ENCODE data around the gene RSU1. TPM values are rescaled to one million over a fixed set of nuclear protein-coding genes. Genes with fewer than 3 reads are reported as not detected.
"Not testable (repeated sequence)": the region's sequence is repeated elsewhere in the genome, so short reads cannot be mapped to it uniquely, and the experiment has no call there.

Gene RSU1
- total RNA-seq, 1 experiment from 2014 or later, result 134 TPM

DNA sequence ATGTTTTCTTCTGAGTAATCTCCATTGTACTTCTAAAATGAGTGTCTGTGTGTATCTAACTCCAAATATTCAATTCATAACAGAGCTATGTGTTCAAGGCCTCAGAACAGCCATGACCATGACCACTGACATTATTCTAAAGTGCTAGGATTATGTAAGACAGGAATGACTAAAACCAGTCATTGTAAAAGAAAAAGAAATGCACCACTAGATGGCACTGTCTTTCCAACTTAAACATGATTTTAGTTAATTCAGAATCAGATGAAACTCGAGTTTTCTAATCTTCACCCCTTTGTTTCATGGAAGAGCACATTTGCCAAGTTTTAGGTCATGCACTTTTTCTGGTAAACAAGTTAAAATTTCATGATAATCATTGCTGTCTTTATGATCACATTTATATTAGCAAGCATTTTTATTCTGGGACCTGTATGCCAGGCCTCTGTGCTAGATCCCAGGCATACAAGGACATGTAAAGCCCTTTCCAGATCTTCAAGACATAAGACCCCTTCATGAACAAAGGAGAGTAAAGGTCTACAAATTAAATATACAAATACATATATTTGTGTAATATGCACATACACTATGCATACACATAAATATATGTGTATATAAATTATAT lies 26.1 kb upstream of the RSU1 start:
- Histone ChIP-seq H3K9me3 (replicated peaks) (no peaks in the 10 kb centered on the region), H3K36me3 (no peaks in the 10 kb centered on the region), H3K4me3 (no peak overlapping the region), H3K27ac (no peak overlapping the region), H3K4me1 (replicated peaks) (peaks cover 13% of the 10 kb centered on the region), H3K27me3 (replicated peaks) (no peaks in the 10 kb centered on the region)
- peak in 1 of 2 experiments; percentile 69 for DNase-seq (ENCODE audit: low read depth in 1 of 2, low spot score in 2 of 2)

DNA sequence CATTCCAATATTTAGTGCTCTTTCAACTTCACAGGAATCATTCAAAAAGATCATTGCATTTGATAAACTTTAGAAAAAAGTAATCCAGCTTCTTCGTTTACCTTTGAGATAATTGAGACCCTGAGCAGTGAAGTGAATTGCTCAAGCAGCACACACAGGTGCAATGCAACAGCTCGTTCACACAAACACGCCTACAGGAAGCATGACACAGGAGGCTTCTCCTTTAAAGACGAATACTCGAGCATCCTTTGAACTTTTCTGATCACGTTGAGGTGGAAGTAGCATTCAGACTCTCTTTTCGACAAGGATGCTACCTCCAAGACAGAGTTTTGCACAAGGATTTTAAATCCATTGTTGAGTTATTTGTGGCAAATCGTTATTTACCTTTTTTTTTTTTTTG lies 18.0 kb upstream of the RSU1 start:
- H3K27me3 ChIP-seq (replicated peaks), result no peaks in the 10 kb centered on the region
- H3K9me3 ChIP-seq (replicated peaks), result no peaks in the 10 kb centered on the region
- DNase-seq (ENCODE audit: low read depth in 1 of 2, low spot score in 2 of 2), result no peak
- H3K4me1 ChIP-seq (replicated peaks), result peaks cover 11% of the 10 kb centered on the region
- H3K4me3 ChIP-seq, result no peak overlapping the region
- H3K36me3 ChIP-seq, result no peaks in the 10 kb centered on the region
- no peak overlapping the region for H3K27ac ChIP-seq

GRCh38 chr10:16832351-16833080 lies 15.3 kb upstream of the RSU1 start:
- peak; percentile 69 to 75 for DNase-seq (ENCODE audit: low read depth in 1 of 2, low spot score in 2 of 2)
- no peak overlapping the region for H3K4me3 ChIP-seq
- H3K36me3 ChIP-seq, result no peaks in the 10 kb centered on the region
- peak overlapping the region; percentile 63 for H3K27ac ChIP-seq
- H3K4me1 ChIP-seq (replicated peaks), result peaks cover 20% of the 10 kb centered on the region
- H3K9me3 ChIP-seq (replicated peaks), result no peaks in the 10 kb centered on the region
- H3K27me3 ChIP-seq (replicated peaks), result no peaks in the 10 kb centered on the region

DNA sequence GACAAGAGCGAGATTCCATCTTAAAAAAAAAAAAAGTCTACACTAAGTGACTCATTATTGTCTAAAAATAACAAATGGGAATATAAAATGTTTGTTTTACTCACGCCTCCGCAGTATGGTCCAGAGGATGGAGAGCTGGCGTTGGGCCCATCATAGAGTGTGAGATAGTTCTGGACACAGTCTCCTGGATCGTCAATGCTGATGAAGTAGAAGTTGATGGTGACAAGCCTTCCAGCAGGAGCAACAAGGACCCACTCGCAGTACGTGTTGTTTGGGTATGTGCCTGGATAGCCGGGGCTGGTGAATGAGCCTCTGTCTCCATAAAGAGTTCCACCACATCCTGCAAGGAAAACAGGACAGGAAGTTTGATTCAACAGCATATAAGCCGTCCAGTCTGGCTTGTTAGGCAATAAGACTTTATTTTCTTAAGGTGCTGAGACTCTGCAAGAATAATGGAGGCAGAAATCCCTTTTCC lies 11.5 kb upstream of the RSU1 start:
- H3K4me3 ChIP-seq, result no peak overlapping the region
- peak; percentile 60 to 65 for DNase-seq (ENCODE audit: low read depth in 1 of 2, low spot score in 2 of 2)
- H3K36me3 ChIP-seq, result no peaks in the 10 kb centered on the region
- no peaks in the 10 kb centered on the region for H3K9me3 ChIP-seq (replicated peaks)
- no peaks in the 10 kb centered on the region; the same call in 1 of the 2 replicates for H3K27me3 ChIP-seq (replicated peaks)
- no peak overlapping the region for H3K27ac ChIP-seq
- peaks cover 20% of the 10 kb centered on the region for H3K4me1 ChIP-seq (replicated peaks)

DNA sequence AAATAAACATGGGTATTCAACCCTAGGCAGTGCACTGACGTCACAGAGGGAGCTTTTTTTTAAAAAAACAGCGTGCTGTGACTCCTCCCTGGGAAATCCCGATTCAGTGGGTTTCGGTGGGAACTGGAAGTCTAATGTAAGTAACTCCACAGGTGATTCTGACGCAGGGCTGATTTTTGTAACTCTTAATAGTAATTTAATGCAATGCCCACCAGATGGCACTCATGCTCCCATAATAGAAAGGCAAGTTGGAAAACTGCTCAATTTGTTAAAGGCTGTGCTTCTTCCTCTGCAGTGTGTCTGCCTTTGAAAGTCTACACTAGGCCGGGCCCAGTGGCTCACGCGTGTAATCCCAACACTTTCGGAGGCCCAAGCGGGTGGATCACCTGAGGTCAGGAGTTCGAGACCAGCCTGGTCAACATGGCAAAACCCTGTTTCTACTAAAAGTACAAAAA lies 10.9 kb upstream of the RSU1 start:
- peak; percentile 56 to 58 for DNase-seq (ENCODE audit: low read depth in 1 of 2, low spot score in 2 of 2)
- no peaks in the 10 kb centered on the region; the same call in 1 of the 2 replicates for H3K27me3 ChIP-seq (replicated peaks)
- H3K9me3 ChIP-seq (replicated peaks), result no peaks in the 10 kb centered on the region
- no peak overlapping the region for H3K27ac ChIP-seq
- no peak overlapping the region for H3K4me3 ChIP-seq
- H3K36me3 ChIP-seq, result no peaks in the 10 kb centered on the region
- H3K4me1 ChIP-seq (replicated peaks), result peaks cover 18% of the 10 kb centered on the region

GRCh38 chr10:16827474-16827873 lies 10.2 kb upstream of the RSU1 start:
- H3K4me1 ChIP-seq (replicated peaks), result peaks cover 11% of the 10 kb centered on the region
- H3K4me3 ChIP-seq; DNase-seq (ENCODE audit: low read depth in 1 of 2, low spot score in 2 of 2); H3K36me3 ChIP-seq; H3K27ac ChIP-seq; H3K27me3 ChIP-seq (replicated peaks); H3K9me3 ChIP-seq (replicated peaks): not testable (repeated sequence)

GRCh38 chr10:16822726-16823360 lies 5.6 kb upstream of the RSU1 start:
- Histone ChIP-seq H3K9me3 (replicated peaks) (peaks cover 3% of the 10 kb centered on the region; the same call in 1 of the 2 replicates), H3K27me3 (replicated peaks) (no peaks in the 10 kb centered on the region; the same call in 1 of the 2 replicates), H3K4me3 (no peak overlapping the region), H3K27ac (no peak overlapping the region), H3K36me3 (no peaks in the 10 kb centered on the region), H3K4me1 (replicated peaks) (peaks cover 6% of the 10 kb centered on the region; the same call in 1 of the 2 replicates)
- DNase-seq (ENCODE audit: low read depth in 1 of 2, low spot score in 2 of 2), result no peak

DNA sequence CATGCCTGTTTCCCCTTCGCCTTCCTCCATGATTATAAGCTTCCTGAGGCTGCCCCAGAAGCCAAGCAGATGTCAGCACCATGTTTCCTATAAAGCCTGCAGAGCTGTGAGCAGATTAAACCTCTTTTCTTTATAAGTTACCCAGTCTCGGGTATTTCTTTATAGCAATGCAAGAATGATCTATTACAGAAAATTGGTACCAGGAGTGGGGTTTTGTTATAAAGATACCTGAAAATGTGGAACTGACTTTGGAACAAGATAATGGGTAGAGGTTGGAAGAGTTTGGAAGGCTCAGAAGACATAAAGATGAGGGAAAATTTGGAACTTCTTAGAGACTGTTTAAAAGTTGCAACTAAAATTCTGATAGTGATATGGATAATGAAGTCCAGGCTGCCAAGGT lies 4.8 kb upstream of the RSU1 start:
- Histone ChIP-seq H3K27ac (no peak overlapping the region), H3K36me3 (no peaks in the 10 kb centered on the region), H3K4me3 (no peak overlapping the region), H3K9me3 (replicated peaks) (peaks cover 3% of the 10 kb centered on the region; the same call in 1 of the 2 replicates), H3K27me3 (replicated peaks) (no peaks in the 10 kb centered on the region; the same call in 1 of the 2 replicates), H3K4me1 (replicated peaks) (peaks cover 7% of the 10 kb centered on the region; the same call in 1 of the 2 replicates)
- DNase-seq (ENCODE audit: low read depth in 1 of 2, low spot score in 2 of 2), result no peak

DNA sequence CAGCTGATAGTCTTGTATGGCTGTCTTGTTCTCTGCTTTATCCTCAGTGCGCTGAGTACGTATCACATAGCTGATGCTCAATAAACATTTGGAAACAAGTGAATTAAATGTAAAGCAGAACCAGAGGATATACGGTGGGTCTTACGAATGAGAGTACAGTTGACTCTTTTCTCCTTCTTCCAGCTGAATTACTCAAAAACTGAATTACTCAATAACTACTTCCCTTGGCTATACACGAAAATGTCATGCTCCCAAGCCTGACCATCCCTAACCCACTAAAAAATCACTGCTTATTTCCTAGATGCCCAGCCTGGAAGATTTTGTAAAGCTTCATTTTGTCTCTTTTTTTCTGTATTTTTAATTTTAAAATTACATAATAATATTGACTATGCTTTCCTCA lies 3.2 kb upstream of the RSU1 start:
- H3K27me3 ChIP-seq (replicated peaks), result no peaks in the 10 kb centered on the region; the same call in 1 of the 2 replicates
- no peak overlapping the region for H3K4me3 ChIP-seq
- peaks cover 10% of the 10 kb centered on the region; the same call in 1 of the 2 replicates for H3K36me3 ChIP-seq
- H3K27ac ChIP-seq, result no peak overlapping the region
- H3K4me1 ChIP-seq (replicated peaks), result peaks cover 12% of the 10 kb centered on the region
- no peak for DNase-seq (ENCODE audit: low read depth in 1 of 2, low spot score in 2 of 2)
- H3K9me3 ChIP-seq (replicated peaks), result peaks cover 3% of the 10 kb centered on the region; the same call in 1 of the 2 replicates

DNA sequence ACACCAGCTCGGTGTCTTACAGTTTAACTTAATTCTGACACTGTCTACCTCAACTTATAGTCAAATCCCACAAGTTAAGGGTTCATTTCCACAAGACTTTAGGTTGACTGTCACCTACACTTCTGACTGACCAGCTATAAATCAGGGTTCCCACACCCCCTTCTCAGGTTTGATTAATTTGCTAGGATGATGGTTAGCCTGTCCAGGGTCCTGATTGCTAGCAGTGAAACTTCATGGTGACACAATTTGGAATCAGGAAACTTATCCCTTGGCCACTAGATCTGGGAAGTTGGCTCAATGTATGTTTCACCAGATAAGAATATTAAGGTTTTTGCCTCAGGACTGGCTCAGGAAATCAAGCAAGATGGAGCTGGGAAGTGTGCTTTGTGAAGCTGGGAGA lies 2.8 kb upstream of the RSU1 start:
- H3K4me3 ChIP-seq, result no peak overlapping the region
- no peaks in the 10 kb centered on the region for H3K27me3 ChIP-seq (replicated peaks)
- peaks cover 3% of the 10 kb centered on the region; the same call in 1 of the 2 replicates for H3K9me3 ChIP-seq (replicated peaks)
- peaks cover 14% of the 10 kb centered on the region for H3K36me3 ChIP-seq
- H3K4me1 ChIP-seq (replicated peaks), result peaks cover 12% of the 10 kb centered on the region
- no peak for DNase-seq (ENCODE audit: low read depth in 1 of 2, low spot score in 2 of 2)
- H3K27ac ChIP-seq, result no peak overlapping the region

GRCh38 chr10:16819436-16819835 lies 2.2 kb upstream of the RSU1 start:
- Histone ChIP-seq H3K9me3 (replicated peaks) (peaks cover 3% of the 10 kb centered on the region; the same call in 1 of the 2 replicates), H3K4me3 (no peak overlapping the region), H3K27me3 (replicated peaks) (no peaks in the 10 kb centered on the region), H3K27ac (no peak overlapping the region), H3K36me3 (peaks cover 14% of the 10 kb centered on the region), H3K4me1 (replicated peaks) (peaks cover 12% of the 10 kb centered on the region)
- no peak for DNase-seq (ENCODE audit: low read depth in 1 of 2, low spot score in 2 of 2)

DNA sequence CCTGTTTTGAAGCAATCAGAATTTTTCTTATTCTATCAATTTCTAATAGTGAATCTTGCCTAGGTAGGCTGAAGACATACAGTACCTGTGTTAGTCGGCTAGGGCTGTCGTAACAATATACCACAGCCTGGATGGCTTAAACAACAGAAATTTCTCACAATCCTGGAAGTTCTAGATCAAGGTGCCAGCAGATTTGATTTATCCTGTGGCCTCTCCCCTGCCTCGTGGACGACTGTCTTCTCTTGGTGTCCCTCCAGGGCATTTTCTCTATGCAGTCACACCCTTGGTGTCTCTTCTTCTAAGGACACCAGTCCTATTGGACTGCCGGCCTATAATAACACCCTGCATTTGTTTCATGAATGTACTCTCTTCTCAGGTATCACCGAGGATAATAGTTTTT lies 1.8 kb upstream of the RSU1 start:
- DNase-seq (ENCODE audit: low read depth in 1 of 2, low spot score in 2 of 2), result no peak
- peaks cover 12% of the 10 kb centered on the region for H3K4me1 ChIP-seq (replicated peaks)
- no peaks in the 10 kb centered on the region for H3K27me3 ChIP-seq (replicated peaks)
- H3K9me3 ChIP-seq (replicated peaks), result peaks cover 3% of the 10 kb centered on the region; the same call in 1 of the 2 replicates
- no peak overlapping the region for H3K27ac ChIP-seq
- H3K4me3 ChIP-seq, result no peak overlapping the region
- H3K36me3 ChIP-seq, result peaks cover 15% of the 10 kb centered on the region

- Histone ChIP-seq H3K27ac (no peak overlapping the region), H3K36me3 (peaks cover 30% of the 10 kb centered on the region), H3K27me3 (replicated peaks) (no peaks in the 10 kb centered on the region), H3K4me3 (peak overlapping the region; percentile 47), H3K9me3 (replicated peaks) (peaks cover 2% of the 10 kb centered on the region; the same call in 1 of the 2 replicates), H3K4me1 (replicated peaks) (peaks cover 12% of the 10 kb centered on the region)
- no peak for DNase-seq (ENCODE audit: low read depth in 1 of 2, low spot score in 2 of 2)
Observed at GRCh38 chr10:16816830-16817124, 447 bp downstream of the RSU1 start.

DNA sequence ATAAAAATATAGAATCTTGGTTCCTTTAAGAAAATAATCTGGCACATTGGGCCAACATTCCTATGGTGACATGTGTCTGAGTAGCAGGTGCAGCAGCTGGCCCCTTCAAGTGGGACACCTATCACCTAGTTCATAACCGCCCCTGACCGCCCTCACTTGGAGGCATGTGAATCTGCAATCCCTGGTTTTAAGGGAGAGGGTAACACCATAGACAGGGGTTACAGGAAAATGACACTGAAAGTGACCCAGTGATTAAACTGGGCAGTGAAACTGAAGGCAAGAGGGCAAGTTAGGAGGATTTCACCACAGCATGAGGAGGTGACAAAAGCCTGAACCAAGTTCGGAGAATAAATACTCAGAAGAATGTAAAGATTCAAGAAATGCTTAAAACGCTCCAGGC lies 1.1 kb downstream of the RSU1 start:
- H3K27me3 ChIP-seq (replicated peaks), result no peaks in the 10 kb centered on the region
- H3K36me3 ChIP-seq, result peaks cover 31% of the 10 kb centered on the region
- no peak for DNase-seq (ENCODE audit: low read depth in 1 of 2, low spot score in 2 of 2)
- no peaks in the 10 kb centered on the region for H3K9me3 ChIP-seq (replicated peaks)
- peaks cover 12% of the 10 kb centered on the region for H3K4me1 ChIP-seq (replicated peaks)
- H3K27ac ChIP-seq, result no peak overlapping the region
- H3K4me3 ChIP-seq, result peak overlapping the region; percentile 47

Data from SJSA1 (cell line).